Fibroblast of villous mesenchyme (primary cell): ENCODE data around the gene ZNF574. TPM values are rescaled to one million over a fixed set of nuclear protein-coding genes. Genes with fewer than 3 reads are reported as not detected.

Experiments
- DNase-seq: peaks from one replicate; pipeline ENCODE4 v3.0.0-alpha.2; 2010; ENCODE audit warnings: low read depth
- H3K4me3 ChIP-seq: 2 replicates; pipeline ENCODE4 v1.5.1; 2011; ENCODE audit warnings: low read depth, mild to moderate bottlenecking, low read length
- total RNA-seq: library from RNA; depleted of rRNA; stranded (reverse); fragments of >200 nt; gene quantifications from 2 replicates; pipeline ENCODE4 v1.2.3, GENCODE V29; 2012
- TF ChIP-seq, protein P1 (sequence below): IDR thresholded peaks from 2 replicates; pipeline ENCODE4 v1.5.1; 2012; ENCODE audit warnings: low read depth, mild to moderate bottlenecking, low read length; ENCODE audit not compliant: insufficient read depth

ZNF574 gene
- total RNA-seq, 1 donor = 19.0 TPM

DNA sequence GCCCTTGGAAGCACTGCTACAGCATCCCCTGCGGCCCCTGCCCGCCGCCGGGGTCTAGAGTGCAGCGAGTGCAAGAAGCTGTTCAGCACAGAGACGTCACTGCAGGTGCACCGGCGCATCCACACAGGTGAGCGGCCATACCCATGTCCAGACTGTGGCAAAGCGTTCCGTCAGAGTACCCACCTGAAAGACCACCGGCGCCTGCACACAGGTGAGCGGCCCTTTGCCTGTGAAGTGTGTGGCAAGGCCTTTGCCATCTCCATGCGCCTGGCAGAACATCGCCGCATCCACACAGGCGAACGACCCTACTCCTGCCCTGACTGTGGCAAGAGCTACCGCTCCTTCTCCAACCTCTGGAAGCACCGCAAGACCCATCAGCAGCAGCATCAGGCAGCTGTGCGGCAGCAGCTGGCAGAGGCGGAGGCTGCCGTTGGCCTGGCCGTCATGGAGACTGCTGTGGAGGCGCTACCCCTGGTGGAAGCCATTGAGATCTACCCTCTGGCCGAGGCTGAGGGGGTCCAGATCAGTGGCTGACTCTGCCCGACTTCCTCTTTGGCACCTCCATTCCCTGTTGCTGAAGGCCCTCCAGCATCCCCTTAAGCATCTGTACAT lies 4.9 kb downstream of the ZNF574 start:
- DNase-seq = no peak
- no peak overlapping the region for H3K4me3 ChIP-seq
- TF ChIP-seq, protein P1, sequence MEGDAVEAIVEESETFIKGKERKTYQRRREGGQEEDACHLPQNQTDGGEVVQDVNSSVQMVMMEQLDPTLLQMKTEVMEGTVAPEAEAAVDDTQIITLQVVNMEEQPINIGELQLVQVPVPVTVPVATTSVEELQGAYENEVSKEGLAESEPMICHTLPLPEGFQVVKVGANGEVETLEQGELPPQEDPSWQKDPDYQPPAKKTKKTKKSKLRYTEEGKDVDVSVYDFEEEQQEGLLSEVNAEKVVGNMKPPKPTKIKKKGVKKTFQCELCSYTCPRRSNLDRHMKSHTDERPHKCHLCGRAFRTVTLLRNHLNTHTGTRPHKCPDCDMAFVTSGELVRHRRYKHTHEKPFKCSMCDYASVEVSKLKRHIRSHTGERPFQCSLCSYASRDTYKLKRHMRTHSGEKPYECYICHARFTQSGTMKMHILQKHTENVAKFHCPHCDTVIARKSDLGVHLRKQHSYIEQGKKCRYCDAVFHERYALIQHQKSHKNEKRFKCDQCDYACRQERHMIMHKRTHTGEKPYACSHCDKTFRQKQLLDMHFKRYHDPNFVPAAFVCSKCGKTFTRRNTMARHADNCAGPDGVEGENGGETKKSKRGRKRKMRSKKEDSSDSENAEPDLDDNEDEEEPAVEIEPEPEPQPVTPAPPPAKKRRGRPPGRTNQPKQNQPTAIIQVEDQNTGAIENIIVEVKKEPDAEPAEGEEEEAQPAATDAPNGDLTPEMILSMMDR = no peak

DNA sequence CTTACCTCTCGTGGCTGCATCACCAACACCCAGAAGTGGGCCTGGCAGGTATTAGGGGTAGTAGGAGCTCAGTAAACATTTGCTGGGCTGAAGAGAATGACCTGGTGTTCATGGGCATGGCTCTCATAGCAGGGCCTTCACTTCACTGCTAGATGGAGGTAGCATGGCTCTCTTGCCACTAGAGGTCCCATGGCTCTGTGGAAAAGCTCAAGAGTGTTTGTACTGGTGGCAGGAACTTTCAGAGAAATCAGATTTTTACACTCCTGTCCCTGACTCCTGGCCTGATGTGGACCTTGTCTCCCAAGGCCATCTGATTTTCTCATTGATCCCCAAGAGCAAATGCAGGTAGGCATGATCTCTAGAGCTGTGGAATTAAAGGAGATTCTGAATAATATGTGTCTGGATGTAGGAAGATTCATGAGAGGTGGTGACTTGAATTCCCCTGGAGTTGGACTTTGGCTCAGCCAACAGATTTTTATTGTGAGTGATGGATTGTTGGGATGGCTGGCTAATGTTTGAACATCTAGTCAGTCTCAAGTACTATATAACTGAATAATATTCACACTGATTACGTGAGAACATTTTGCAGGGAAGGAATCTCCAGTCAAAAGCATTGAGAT lies 5.7 kb downstream of the ZNF574 start:
- TF ChIP-seq, protein P1 = peak; percentile 57
- DNase-seq = peak; percentile 45

DNA sequence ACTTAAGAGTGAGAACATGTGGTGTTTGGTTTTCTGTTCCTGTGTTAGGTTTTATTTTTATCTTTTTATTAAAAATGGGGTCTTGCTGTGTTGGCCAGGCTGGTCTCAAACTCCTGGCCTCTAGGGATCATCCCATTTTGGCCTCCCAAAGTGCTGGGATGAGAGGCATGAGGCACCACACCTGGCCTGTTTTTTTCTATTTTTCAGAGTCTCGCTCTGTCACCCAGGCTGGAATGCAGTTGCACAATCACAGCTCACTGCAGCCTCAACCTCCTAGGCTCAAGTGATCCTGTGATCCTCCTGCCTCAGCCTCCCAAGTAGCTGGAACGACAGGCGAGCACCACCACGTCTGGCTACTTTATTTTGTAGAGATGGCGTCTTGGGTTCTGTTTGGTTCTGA lies 7.6 kb downstream of the ZNF574 start:
- TF ChIP-seq, protein P1 = no peak
- no peak overlapping the region for H3K4me3 ChIP-seq
- no peak for DNase-seq

More for the DNA sequence above, 5.7 kb downstream of the ZNF574 start:
- H3K4me3 ChIP-seq = no peak overlapping the region

DNA sequence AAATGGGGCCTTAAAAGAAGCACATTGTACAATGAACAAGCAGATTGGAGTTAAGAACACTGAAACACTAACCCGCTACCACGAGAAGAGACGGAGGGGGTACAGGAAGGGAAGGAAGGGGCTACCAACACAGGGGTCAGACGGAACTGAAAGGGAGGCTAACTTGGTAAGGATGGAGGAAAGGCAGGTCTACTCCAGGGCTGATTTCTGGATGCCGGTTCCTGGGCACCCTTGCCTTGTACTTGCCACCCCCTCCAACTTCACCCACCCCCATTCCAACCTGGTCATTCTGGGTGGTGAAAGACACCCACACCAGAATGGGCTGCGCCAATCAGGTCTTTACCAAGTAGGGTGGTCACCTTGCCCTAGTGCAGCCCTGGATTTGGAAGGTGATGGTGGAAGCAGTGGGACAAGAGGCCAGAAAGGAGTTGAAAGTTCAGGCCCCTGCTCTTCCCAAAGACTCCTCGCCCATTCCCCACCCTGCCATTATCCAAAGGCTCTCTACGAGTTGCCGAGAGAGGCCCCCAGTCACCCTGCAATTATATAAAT lies 10.3 kb downstream of the ZNF574 start:
- DNase-seq = no peak
- H3K4me3 ChIP-seq = no peak overlapping the region
- TF ChIP-seq, protein P1 = no peak

DNA sequence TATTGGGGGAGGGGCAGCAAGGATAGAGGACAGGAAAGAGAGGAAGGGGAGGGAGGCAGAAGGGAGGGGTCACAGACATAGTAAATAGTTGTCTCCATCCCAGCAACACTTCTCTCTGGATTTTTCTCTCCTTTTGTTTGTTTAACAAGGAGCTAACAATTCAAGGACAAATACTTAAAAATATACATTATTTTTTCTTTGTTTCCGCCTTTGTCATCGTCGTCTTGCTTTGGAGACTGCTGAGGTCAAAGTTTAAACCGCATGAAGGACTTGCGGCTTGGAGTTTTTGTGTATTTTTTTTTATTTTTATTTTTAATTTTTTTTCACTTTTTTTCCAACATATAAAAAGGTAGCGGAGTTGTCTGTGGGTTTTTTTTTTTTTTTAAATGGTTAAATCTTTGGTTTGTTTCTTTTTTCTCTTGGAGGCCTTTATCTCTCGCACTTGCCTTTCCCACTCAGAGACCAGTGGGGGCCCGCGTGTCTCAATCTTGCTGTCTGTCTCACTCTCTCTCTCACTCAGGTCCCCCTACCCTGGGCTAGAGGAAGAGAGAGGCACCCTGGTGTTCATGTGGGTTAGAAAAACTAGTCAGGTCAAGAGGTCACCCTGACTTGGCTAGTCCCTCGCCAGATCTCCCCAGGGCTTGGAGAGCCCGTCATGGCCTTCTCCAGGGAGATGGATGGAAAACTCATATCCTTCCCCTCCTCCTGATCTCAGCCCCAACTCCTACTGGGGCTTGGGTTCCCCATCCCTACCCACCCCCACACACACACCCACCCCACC lies 11.0 kb downstream of the ZNF574 start:
- TF ChIP-seq, protein P1 = no peak
- H3K4me3 ChIP-seq = no peak overlapping the region
- no peak for DNase-seq

DNA sequence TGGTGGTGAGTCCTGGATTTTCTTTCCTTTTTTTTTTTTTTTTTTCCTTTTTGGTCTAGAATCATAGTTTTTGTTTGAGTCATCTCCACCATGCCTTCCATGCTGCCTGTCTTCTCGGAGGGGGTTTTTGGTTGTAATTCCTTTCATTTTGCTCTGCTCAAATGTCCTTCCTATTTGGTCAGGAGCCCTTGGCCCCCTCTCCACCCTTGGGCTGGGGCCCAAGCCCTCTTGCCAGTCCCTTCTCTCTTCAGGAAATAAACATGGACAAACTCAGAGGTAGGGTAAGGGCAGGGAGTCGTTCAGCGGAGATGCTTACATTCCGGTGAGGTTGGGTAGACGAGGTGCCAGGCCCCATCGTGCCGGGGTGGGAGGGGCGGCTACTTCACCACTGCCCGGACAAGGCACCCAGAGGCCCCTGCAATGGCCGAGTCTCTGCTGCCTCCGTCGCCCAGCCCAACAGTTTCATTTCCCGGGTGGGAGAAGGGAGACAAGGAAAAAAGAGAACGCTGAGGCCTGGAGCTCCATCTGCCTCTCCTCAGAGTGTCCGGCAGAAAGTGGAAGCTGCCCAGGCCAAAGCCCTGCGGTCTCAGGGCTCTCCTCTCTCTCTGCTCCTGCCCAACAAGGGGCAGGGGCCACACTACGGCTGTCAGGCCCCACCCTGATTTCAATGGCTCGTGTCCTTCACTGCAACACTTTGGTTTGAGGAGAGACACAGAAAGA lies 12.7 kb downstream of the ZNF574 start:
- DNase-seq = peak; percentile 50
- peak overlapping the region; percentile 18 for H3K4me3 ChIP-seq
- TF ChIP-seq, protein P1 = no peak
